Erythroblast (primary cell): ENCODE data around the gene RAB17.
A peak's percentile ranks its signal among the peaks of the same experiment; 100 is the strongest.

Experiments
- DNase-seq, 2 experiments: peaks; one replicate each; lab custom pipeline; 2025; lab: John Stamatoyannopoulos, UW
- GATA1 ChIP-seq: IDR thresholded peaks from 2 replicates; pipeline ENCODE4 v1.6.1; 2011; ENCODE audit warnings: low read depth, mild to moderate bottlenecking, control low read depth, low read length, moderate library complexity
- POLR2A ChIP-seq: IDR thresholded peaks from 2 replicates; pipeline ENCODE4 v1.6.1; 2011; ENCODE audit warnings: mild to moderate bottlenecking, low read length

RAB17 gene

GRCh38 chr2:237540823-237541222, 49.7 kb downstream of the RAB17 start:
- no peak for TF ChIP-seq GATA1
- TF ChIP-seq POLR2A, result no peak
- peak; percentile 40 to 49 for DNase-seq

- no peak for DNase-seq
- TF ChIP-seq GATA1, result no peak
Measured at GRCh38 chr2:237540223-237540775, 50.2 kb downstream of the RAB17 start.

GRCh38 chr2:237539681-237540080, 50.9 kb downstream of the RAB17 start:
- no peak for TF ChIP-seq POLR2A
- TF ChIP-seq GATA1, result no peak
- no peak for DNase-seq

- TF ChIP-seq GATA1, result no peak
- TF ChIP-seq POLR2A, result no peak
- DNase-seq, result no peak
Measured at GRCh38 chr2:237538901-237539300, 51.6 kb downstream of the RAB17 start.

- DNase-seq, result no peak
- TF ChIP-seq GATA1 (no peak), POLR2A (no peak)
Measured at GRCh38 chr2:237538001-237538720, 52.4 kb downstream of the RAB17 start.

GRCh38 chr2:237536617-237537016, 53.9 kb downstream of the RAB17 start:
- DNase-seq, result no peak
- no peak for TF ChIP-seq POLR2A
- no peak for TF ChIP-seq GATA1

- no peak for DNase-seq
- TF ChIP-seq GATA1 (no peak), POLR2A (no peak)
Measured at GRCh38 chr2:237536083-237536415, 54.5 kb downstream of the RAB17 start.

- TF ChIP-seq GATA1 (no peak), POLR2A (no peak)
- peak; percentile 15 to 39 for DNase-seq
Measured at GRCh38 chr2:237535385-237536082, 55.0 kb downstream of the RAB17 start.

- TF ChIP-seq POLR2A (no peak), GATA1 (no peak)
- no peak for DNase-seq
Measured at GRCh38 chr2:237534380-237534779, 56.2 kb downstream of the RAB17 start.

GRCh38 chr2:237533668-237534161, 56.8 kb downstream of the RAB17 start:
- TF ChIP-seq POLR2A (no peak), GATA1 (no peak)
- no peak for DNase-seq

- DNase-seq, result no peak
- TF ChIP-seq GATA1 (no peak), POLR2A (no peak)
Measured at GRCh38 chr2:237532160-237532559, 58.4 kb downstream of the RAB17 start.

GRCh38 chr2:237530472-237531433, 59.8 kb downstream of the RAB17 start:
- no peak for TF ChIP-seq GATA1
- no peak for TF ChIP-seq POLR2A
- DNase-seq, result no peak

- no peak for DNase-seq
Measured at GRCh38 chr2:237529452-237530402, 60.8 kb downstream of the RAB17 start.

GRCh38 chr2:237527766-237528165, 62.8 kb downstream of the RAB17 start:
- no peak for DNase-seq
- no peak for TF ChIP-seq GATA1
- TF ChIP-seq POLR2A, result no peak

More at GRCh38 chr2:237529452-237530402, 60.8 kb downstream of the RAB17 start:
- no peak for TF ChIP-seq POLR2A
- no peak for TF ChIP-seq GATA1
